ENCODE data around the gene WWOX.

WWOX gene

DNA sequence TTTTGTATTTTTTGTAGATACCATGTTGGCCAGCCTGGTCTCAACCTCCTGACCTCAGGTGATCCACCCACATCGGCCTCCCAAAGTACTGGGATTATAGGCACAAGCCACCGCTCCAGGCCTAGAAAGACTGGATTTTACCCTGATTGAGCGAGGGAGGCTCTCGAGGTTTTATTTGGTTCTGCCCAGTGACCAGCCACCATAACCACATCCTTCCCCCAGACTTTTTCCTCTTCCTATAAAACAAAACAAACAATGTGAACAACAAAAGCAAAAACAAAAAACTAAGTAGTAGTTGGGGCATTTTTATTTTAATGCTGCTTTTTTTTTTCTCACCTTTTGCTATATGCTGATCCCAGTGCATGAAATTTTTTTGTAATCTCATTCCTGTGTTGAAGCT lies 991.5 kb downstream of the WWOX start:
- no peaks in the 10 kb centered on the region for H3K4me1 ChIP-seq (ENCODE audit: control insufficient read depth, insufficient read depth, low read length)
- no peaks in the 10 kb centered on the region for H3K36me3 ChIP-seq (ENCODE audit: control insufficient read depth in 2 of 2, insufficient read depth in 2 of 2, low read length in 2 of 2)
- no peak overlapping the region for H3K9ac ChIP-seq (ENCODE audit: low read length in 2 of 2)
- no peaks in the 10 kb centered on the region for H3K9me3 ChIP-seq (ENCODE audit: control insufficient read depth in 2 of 2, low read length in 2 of 2)
- H3K27ac ChIP-seq (ENCODE audit: low read length), result no peak overlapping the region
- H3K4me3 ChIP-seq (ENCODE audit: low read length in 2 of 2), result no peak overlapping the region
- H3K27me3 ChIP-seq (ENCODE audit: control insufficient read depth in 1 of 2, insufficient read depth in 2 of 2, low read length in 2 of 2), result no peaks in the 10 kb centered on the region

DNA sequence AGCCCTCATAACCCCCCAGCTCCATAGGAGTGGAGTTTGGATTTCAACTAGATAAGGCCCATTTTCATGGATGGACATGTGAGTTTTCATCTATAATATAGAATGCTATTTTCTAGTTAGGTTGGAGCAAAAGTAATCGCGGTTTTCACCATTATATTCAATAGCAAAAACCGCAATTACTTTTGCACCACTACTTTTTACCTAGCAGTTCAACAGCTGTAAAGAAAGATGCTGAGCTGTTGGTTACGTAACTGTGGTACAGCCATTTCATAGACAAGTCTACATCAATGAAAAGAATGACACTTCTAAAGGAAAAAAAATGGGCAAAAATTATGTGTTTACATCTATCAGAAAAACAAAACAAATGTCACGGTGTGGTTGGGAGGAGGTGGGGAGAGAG lies 993.4 kb downstream of the WWOX start:
- H3K4me1 ChIP-seq (ENCODE audit: control insufficient read depth, insufficient read depth, low read length), result no peaks in the 10 kb centered on the region
- H3K9me3 ChIP-seq (ENCODE audit: control insufficient read depth in 2 of 2, low read length in 2 of 2), result no peaks in the 10 kb centered on the region
- no peak overlapping the region for H3K27ac ChIP-seq (ENCODE audit: low read length)
- no peaks in the 10 kb centered on the region for H3K36me3 ChIP-seq (ENCODE audit: control insufficient read depth in 2 of 2, insufficient read depth in 2 of 2, low read length in 2 of 2)
- H3K27me3 ChIP-seq (ENCODE audit: control insufficient read depth in 1 of 2, insufficient read depth in 2 of 2, low read length in 2 of 2), result no peaks in the 10 kb centered on the region
- no peak overlapping the region for H3K4me3 ChIP-seq (ENCODE audit: low read length in 2 of 2)
- H3K9ac ChIP-seq (ENCODE audit: low read length in 2 of 2), result no peak overlapping the region

DNA sequence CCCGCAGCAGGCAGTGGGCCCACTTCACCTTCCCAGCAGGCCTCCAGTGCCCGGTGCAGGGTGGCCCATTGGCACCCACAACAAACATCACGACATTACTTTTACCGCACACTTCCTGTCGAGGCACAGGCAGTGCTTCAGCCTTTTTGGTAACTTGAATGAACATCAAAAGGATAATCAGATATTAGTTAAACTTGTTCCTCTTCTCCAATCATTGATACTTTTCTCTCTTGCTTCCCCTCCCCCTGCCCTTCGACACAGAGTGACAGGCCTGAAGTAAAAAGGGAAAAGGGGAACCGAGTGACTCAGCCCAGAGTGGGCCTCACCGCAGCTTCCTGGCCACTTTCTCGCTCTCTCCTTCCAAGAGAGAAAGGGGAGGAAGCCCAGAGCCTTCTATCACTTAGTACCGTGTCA lies 994.1 kb downstream of the WWOX start:
- H3K27ac ChIP-seq (ENCODE audit: low read length), result no peak overlapping the region

DNA sequence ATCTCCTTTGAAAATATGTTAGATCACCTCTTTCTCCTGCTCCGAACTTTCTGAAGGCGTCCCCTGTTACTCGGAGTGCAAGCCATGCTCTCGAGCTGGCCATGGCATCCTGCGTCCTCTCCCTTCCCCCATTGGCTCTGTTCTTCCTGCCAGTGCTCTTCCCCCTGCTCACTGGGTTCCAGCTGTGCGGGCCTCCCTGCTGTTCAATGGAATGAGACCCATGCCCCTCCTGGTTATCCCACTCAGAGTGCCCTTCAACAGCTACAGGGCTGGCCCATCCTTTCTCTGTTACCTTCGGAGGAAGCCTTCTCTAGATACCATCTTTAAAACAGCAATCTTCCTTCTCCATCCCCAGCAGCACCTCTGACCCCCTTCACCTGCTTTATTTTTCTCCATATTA lies 996.8 kb downstream of the WWOX start:
- no peak overlapping the region for H3K4me3 ChIP-seq (ENCODE audit: low read length in 2 of 2)
- no peaks in the 10 kb centered on the region for H3K27me3 ChIP-seq (ENCODE audit: control insufficient read depth in 1 of 2, insufficient read depth in 2 of 2, low read length in 2 of 2)
- no peaks in the 10 kb centered on the region for H3K36me3 ChIP-seq (ENCODE audit: control insufficient read depth in 2 of 2, insufficient read depth in 2 of 2, low read length in 2 of 2)
- no peaks in the 10 kb centered on the region for H3K9me3 ChIP-seq (ENCODE audit: control insufficient read depth in 2 of 2, low read length in 2 of 2)
- H3K9ac ChIP-seq (ENCODE audit: low read length in 2 of 2), result no peak overlapping the region
- no peaks in the 10 kb centered on the region for H3K4me1 ChIP-seq (ENCODE audit: control insufficient read depth, insufficient read depth, low read length)
- no peak overlapping the region for H3K27ac ChIP-seq (ENCODE audit: low read length)

More for the DNA sequence above, 994.1 kb downstream of the WWOX start:
- Histone ChIP-seq H3K9ac (ENCODE audit: low read length in 2 of 2) (no peak overlapping the region), H3K4me3 (ENCODE audit: low read length in 2 of 2) (no peak overlapping the region), H3K27me3 (ENCODE audit: control insufficient read depth in 1 of 2, insufficient read depth in 2 of 2, low read length in 2 of 2) (no peaks in the 10 kb centered on the region), H3K36me3 (ENCODE audit: control insufficient read depth in 2 of 2, insufficient read depth in 2 of 2, low read length in 2 of 2) (no peaks in the 10 kb centered on the region), H3K4me1 (ENCODE audit: control insufficient read depth, insufficient read depth, low read length) (no peaks in the 10 kb centered on the region), H3K9me3 (ENCODE audit: control insufficient read depth in 2 of 2, low read length in 2 of 2) (no peaks in the 10 kb centered on the region)

DNA sequence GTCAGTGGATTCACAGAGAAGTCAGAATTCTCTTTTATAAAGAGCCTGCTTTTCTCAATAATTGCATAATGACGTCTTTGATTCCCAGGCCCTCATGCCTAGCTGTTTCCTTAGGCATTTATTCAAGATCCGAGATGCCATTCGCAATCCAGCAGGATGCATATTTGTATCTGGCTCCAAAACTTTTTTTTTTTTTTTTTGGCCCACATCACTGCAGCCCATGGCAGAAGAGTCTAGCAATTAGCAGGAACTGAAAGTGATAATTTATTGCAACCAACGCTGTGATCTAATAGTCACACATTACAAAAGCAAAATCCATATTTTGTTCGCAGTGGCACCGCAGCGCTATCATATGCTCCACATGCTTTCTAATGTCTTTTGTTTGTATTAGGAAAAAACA lies 997.7 kb downstream of the WWOX start:
- Histone ChIP-seq H3K4me1 (ENCODE audit: control insufficient read depth, insufficient read depth, low read length) (no peaks in the 10 kb centered on the region), H3K27ac (ENCODE audit: low read length) (no peak overlapping the region), H3K9ac (ENCODE audit: low read length in 2 of 2) (no peak overlapping the region), H3K36me3 (ENCODE audit: control insufficient read depth in 2 of 2, insufficient read depth in 2 of 2, low read length in 2 of 2) (no peaks in the 10 kb centered on the region), H3K9me3 (ENCODE audit: control insufficient read depth in 2 of 2, low read length in 2 of 2) (no peaks in the 10 kb centered on the region), H3K27me3 (ENCODE audit: control insufficient read depth in 1 of 2, insufficient read depth in 2 of 2, low read length in 2 of 2) (no peaks in the 10 kb centered on the region), H3K4me3 (ENCODE audit: low read length in 2 of 2) (no peak overlapping the region)

DNA sequence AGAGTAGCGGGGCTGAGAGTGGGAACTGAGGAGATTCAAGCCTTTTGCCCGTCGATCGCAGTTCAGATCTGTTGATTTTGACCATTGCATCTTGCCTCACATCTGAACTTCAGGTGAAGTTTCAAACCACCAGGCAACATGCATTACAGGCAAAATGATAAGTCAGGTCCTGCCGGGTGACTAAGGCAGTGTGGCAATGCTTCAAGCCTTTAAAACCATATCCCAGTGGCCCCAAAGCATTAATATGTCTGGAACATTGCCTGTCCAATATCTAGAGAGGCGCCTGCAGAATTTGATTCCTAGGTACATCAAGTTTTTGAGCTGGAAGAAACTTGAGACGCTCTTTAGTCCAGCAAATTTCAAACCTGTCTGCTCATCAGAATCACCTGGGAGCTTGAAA lies 998.3 kb downstream of the WWOX start:
- Histone ChIP-seq H3K36me3 (ENCODE audit: control insufficient read depth in 2 of 2, insufficient read depth in 2 of 2, low read length in 2 of 2) (no peaks in the 10 kb centered on the region), H3K9ac (ENCODE audit: low read length in 2 of 2) (no peak overlapping the region), H3K27me3 (ENCODE audit: control insufficient read depth in 1 of 2, insufficient read depth in 2 of 2, low read length in 2 of 2) (no peaks in the 10 kb centered on the region), H3K4me3 (ENCODE audit: low read length in 2 of 2) (no peak overlapping the region), H3K9me3 (ENCODE audit: control insufficient read depth in 2 of 2, low read length in 2 of 2) (no peaks in the 10 kb centered on the region), H3K4me1 (ENCODE audit: control insufficient read depth, insufficient read depth, low read length) (no peaks in the 10 kb centered on the region), H3K27ac (ENCODE audit: low read length) (no peak overlapping the region)

DNA sequence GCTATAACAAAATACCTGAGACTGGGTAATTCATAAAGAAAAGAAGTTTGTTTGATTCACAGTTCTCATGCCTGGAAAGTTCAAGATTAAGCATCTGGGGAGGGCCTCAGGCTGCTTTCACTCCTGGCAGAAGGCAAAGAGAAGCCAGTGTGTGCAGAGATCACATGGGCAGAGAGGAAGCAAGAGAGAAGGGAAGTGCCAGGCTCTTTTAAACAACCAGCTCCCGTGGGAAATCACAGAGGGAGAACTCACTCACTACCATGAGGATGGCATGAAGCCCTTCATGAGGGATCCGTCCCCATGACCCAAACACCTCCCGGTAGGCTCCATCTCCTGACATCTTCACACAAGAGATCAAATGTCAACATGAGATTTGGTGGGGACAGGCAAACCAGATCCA lies 999.5 kb downstream of the WWOX start:
- Histone ChIP-seq H3K27me3 (ENCODE audit: control insufficient read depth in 1 of 2, insufficient read depth in 2 of 2, low read length in 2 of 2) (no peaks in the 10 kb centered on the region), H3K4me3 (ENCODE audit: low read length in 2 of 2) (no peak overlapping the region)

DNA sequence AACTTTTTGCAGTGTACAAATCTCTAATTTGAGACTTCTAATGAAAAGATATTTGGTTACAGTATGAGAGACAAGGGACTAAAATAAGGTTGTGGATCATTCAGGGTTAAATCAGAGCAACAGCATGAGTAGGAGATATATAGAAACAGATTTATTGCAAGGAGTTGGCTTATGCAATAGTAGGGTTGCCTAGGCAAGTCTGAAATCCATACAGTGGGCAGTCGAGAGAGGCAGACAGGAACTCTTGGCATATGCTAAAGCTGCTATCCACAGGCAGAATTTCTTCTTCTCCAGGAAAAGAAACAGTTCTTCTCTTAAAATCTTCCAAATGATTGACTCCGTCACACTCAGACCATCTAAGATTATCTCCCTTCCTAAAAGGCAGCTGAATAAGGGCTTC lies 1000.3 kb downstream of the WWOX start:
- H3K27ac ChIP-seq (ENCODE audit: low read length), result no peak overlapping the region
- H3K9me3 ChIP-seq (ENCODE audit: control insufficient read depth in 2 of 2, low read length in 2 of 2), result no peaks in the 10 kb centered on the region
- no peaks in the 10 kb centered on the region for H3K4me1 ChIP-seq (ENCODE audit: control insufficient read depth, insufficient read depth, low read length)
- H3K27me3 ChIP-seq (ENCODE audit: control insufficient read depth in 1 of 2, insufficient read depth in 2 of 2, low read length in 2 of 2), result no peaks in the 10 kb centered on the region
- H3K4me3 ChIP-seq (ENCODE audit: low read length in 2 of 2), result no peak overlapping the region
- H3K9ac ChIP-seq (ENCODE audit: low read length in 2 of 2), result no peak overlapping the region
- H3K36me3 ChIP-seq (ENCODE audit: control insufficient read depth in 2 of 2, insufficient read depth in 2 of 2, low read length in 2 of 2), result no peaks in the 10 kb centered on the region

More for the DNA sequence above, 999.5 kb downstream of the WWOX start:
- no peak overlapping the region for H3K9ac ChIP-seq (ENCODE audit: low read length in 2 of 2)
- H3K36me3 ChIP-seq (ENCODE audit: control insufficient read depth in 2 of 2, insufficient read depth in 2 of 2, low read length in 2 of 2), result no peaks in the 10 kb centered on the region
- no peaks in the 10 kb centered on the region for H3K9me3 ChIP-seq (ENCODE audit: control insufficient read depth in 2 of 2, low read length in 2 of 2)
- H3K27ac ChIP-seq (ENCODE audit: low read length), result no peak overlapping the region
- no peaks in the 10 kb centered on the region for H3K4me1 ChIP-seq (ENCODE audit: control insufficient read depth, insufficient read depth, low read length)

DNA sequence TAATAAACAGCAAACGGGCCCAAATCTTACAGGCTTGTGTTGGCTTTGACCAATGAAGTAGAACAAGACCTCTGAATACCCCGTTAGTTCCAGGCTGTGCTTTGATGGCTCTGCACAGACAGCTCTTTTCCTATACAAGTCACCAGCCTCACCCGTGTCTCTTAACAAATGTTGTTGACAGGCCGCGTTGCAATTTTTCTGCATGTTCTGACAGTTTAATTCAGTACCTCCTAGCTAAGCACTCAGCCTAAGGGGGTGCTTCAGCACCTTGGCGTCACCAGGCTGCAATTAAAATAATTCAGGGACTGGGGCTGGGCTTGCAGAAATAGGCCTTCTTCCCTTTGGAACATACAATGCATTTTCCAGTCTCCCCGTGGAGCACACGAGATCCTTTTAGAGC lies 1001.0 kb downstream of the WWOX start:
- H3K27ac ChIP-seq (ENCODE audit: low read length), result no peak overlapping the region
- no peaks in the 10 kb centered on the region for H3K9me3 ChIP-seq (ENCODE audit: control insufficient read depth in 2 of 2, low read length in 2 of 2)
- no peaks in the 10 kb centered on the region for H3K4me1 ChIP-seq (ENCODE audit: control insufficient read depth, insufficient read depth, low read length)
- no peak overlapping the region for H3K4me3 ChIP-seq (ENCODE audit: low read length in 2 of 2)
- no peaks in the 10 kb centered on the region for H3K36me3 ChIP-seq (ENCODE audit: control insufficient read depth in 2 of 2, insufficient read depth in 2 of 2, low read length in 2 of 2)
- no peak overlapping the region for H3K9ac ChIP-seq (ENCODE audit: low read length in 2 of 2)
- no peaks in the 10 kb centered on the region for H3K27me3 ChIP-seq (ENCODE audit: control insufficient read depth in 1 of 2, insufficient read depth in 2 of 2, low read length in 2 of 2)

DNA sequence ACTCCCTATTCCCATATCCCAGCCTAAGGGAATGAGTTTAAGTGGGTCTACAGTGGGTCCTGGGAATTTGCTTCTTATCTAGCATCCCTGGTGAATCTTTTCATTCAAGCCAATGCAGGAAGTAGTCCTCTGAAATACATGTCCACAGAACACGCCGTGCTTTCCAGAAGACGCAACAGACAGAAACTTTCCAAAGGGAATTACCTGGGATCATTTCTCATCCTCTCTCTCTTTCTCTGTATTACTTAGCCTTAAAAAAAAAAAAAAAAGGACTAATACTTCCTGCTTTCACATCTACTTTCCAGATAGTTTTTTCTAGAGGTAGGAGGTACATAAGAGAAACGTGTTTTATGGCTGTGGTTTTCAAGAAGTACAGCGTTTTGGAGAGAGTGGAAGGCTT lies 1002.0 kb downstream of the WWOX start:
- H3K27ac ChIP-seq (ENCODE audit: low read length), result no peak overlapping the region
- no peak overlapping the region for H3K9ac ChIP-seq (ENCODE audit: low read length in 2 of 2)
- H3K36me3 ChIP-seq (ENCODE audit: control insufficient read depth in 2 of 2, insufficient read depth in 2 of 2, low read length in 2 of 2), result no peaks in the 10 kb centered on the region

DNA sequence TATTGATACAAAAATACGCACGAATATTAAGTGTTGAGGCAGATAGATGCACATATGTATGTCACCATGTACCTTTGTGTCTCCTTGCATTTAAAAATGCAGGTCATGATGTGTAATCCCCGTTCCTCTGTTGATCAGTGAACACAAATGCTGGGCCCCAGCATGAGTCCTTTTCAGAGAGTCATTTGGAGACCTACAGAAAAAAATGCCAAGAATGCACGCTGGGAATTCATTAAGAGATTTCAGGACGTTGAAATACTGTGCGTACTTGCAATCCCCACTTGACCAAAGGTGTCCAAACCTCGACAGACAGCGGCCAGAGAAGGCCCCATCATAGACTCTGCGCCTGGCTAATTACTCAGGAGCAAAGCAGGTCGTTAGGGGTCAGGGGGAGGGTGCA lies 1005.1 kb downstream of the WWOX start:
- Histone ChIP-seq H3K4me1 (ENCODE audit: control insufficient read depth, insufficient read depth, low read length) (no peaks in the 10 kb centered on the region), H3K36me3 (ENCODE audit: control insufficient read depth in 2 of 2, insufficient read depth in 2 of 2, low read length in 2 of 2) (no peaks in the 10 kb centered on the region), H3K9ac (ENCODE audit: low read length in 2 of 2) (no peak overlapping the region), H3K9me3 (ENCODE audit: control insufficient read depth in 2 of 2, low read length in 2 of 2) (no peaks in the 10 kb centered on the region), H3K27ac (ENCODE audit: low read length) (no peak overlapping the region), H3K4me3 (ENCODE audit: low read length in 2 of 2) (no peak overlapping the region), H3K27me3 (ENCODE audit: control insufficient read depth in 1 of 2, insufficient read depth in 2 of 2, low read length in 2 of 2) (no peaks in the 10 kb centered on the region)

More for the DNA sequence above, 1002.0 kb downstream of the WWOX start:
- Histone ChIP-seq H3K4me1 (ENCODE audit: control insufficient read depth, insufficient read depth, low read length) (no peaks in the 10 kb centered on the region), H3K9me3 (ENCODE audit: control insufficient read depth in 2 of 2, low read length in 2 of 2) (no peaks in the 10 kb centered on the region), H3K27me3 (ENCODE audit: control insufficient read depth in 1 of 2, insufficient read depth in 2 of 2, low read length in 2 of 2) (no peaks in the 10 kb centered on the region), H3K4me3 (ENCODE audit: low read length in 2 of 2) (no peak overlapping the region)

DNA sequence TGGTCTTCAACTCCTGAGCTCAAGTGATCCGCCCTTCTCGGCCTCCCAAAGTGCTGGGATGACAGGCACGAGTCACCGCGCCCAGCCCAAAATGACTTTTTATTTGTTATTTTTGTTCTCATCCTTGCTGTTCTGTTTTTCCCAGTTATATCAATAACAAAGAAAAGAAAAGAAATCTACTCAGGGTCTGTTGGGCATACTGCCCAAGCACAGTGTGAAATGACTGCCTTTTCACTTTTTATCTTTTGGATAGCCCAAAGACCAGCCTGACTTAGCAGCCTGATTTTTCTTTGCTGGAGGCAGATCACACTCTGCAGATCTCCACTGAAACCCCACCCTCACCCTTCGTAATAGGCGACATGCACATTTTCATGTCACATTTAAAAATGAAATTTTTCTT lies 1007.8 kb downstream of the WWOX start:
- no peak overlapping the region for H3K4me3 ChIP-seq (ENCODE audit: low read length in 2 of 2)
- no peaks in the 10 kb centered on the region for H3K9me3 ChIP-seq (ENCODE audit: control insufficient read depth in 2 of 2, low read length in 2 of 2)
- no peak overlapping the region for H3K9ac ChIP-seq (ENCODE audit: low read length in 2 of 2)
- H3K4me1 ChIP-seq (ENCODE audit: control insufficient read depth, insufficient read depth, low read length), result no peaks in the 10 kb centered on the region
- no peaks in the 10 kb centered on the region for H3K36me3 ChIP-seq (ENCODE audit: control insufficient read depth in 2 of 2, insufficient read depth in 2 of 2, low read length in 2 of 2)
- no peak overlapping the region for H3K27ac ChIP-seq (ENCODE audit: low read length)
- no peaks in the 10 kb centered on the region for H3K27me3 ChIP-seq (ENCODE audit: control insufficient read depth in 1 of 2, insufficient read depth in 2 of 2, low read length in 2 of 2)
